HCT116 (cell line): ENCODE results near the gene GNPDA1. TPM values are rescaled to one million over a fixed set of nuclear protein-coding genes. Genes with fewer than 3 reads are reported as not detected.

Source experiments
- ATAC-seq: fragments of 200-7000 bp; cut with Tn5 transposase; 2 replicates; pipeline ENCODE4 v1.9.1; 2020; ENCODE audit warnings: mild to moderate bottlenecking, moderate library complexity
- BruUV-seq: library from RNA; stranded (reverse); fragments of 400-500 nt; replicated peaks from 2 replicates; lab custom pipeline; 2021; lab: Mats Ljungman, UMichigan
- CTCF ChIA-PET: fragments of 300-600 bp; sonication (Branson Sonifier 250); formaldehyde crosslinking; loops from one replicate; lab custom pipeline; 2021; ENCODE audit warnings: antibody characterized with exemption; lab: Charles Lee
- POLR2A ChIA-PET: fragments of 300-600, 350-600 bp; sonication (Branson Sonifier 250); formaldehyde crosslinking; loops from one replicate; lab custom pipeline; 2021; ENCODE audit warnings: antibody characterized with exemption; lab: Charles Lee
- RAD21 ChIA-PET, 2 experiments: fragments of 300-600 bp; sonication (Branson Sonifier 250); formaldehyde crosslinking; loops; one replicate each; lab custom pipeline; 2023; ENCODE audit warnings: low total read pairs in 2 of 2; ENCODE audit not compliant: uncharacterized antibody in 2 of 2, unreplicated experiment in 2 of 2, low non-redundant PET in 1 of 2; lab: Charles Lee
- DNase-seq: peaks from one replicate; pipeline ENCODE4 v3.0.0-alpha.2; 2010; ENCODE audit warnings: low read depth, low spot score
- H2AFZ ChIP-seq: fragments of 200-600 bp; shearing (Covaris generic), sonication (generic); 2 replicates; pipeline ENCODE4 v1.6.1; 2017; ENCODE audit warnings: low read depth, mixed run types, mixed read lengths, antibody characterized with exemption, low read length; ENCODE audit not compliant: poor library complexity, severe bottlenecking
- H3K27ac ChIP-seq: 2 replicates; pipeline ENCODE4 v1.5.1; 2012; ENCODE audit warnings: low read depth, low read length
- H3K27me3 ChIP-seq: fragments of 200-600 bp; sonication (generic); 2 replicates; pipeline ENCODE4 v1.6.1; 2016; ENCODE audit warnings: mixed run types, low read length, mixed read lengths; ENCODE audit not compliant: insufficient read depth
- H3K36me3 ChIP-seq, 2 experiments: fragments of 200-500 bp in 1 of 2; fragments of 200-600 bp in 1 of 2; sonication (Bioruptor generic) in 1 of 2; sonication (generic) in 1 of 2; 2 replicates each; pipeline versions ENCODE4 v1.5.1 to v1.6.1; 2014 to 2016; ENCODE audit warnings: low read length in 2 of 2, inconsistent platforms in 1 of 2, mixed read lengths in 1 of 2, mixed run types in 1 of 2; ENCODE audit not compliant: insufficient read depth in 2 of 2, control insufficient read depth in 1 of 2
- H3K4me1 ChIP-seq, 2 experiments: fragments of 200-600 bp in 1 of 2; sonication (generic) in 1 of 2; 2 replicates each; pipeline versions ENCODE4 v1.5.1 to v1.6.1; 2012 to 2017; ENCODE audit warnings: low read length in 2 of 2, inconsistent platforms in 1 of 2, mild to moderate bottlenecking in 1 of 2, mixed read lengths in 1 of 2, mixed run types in 1 of 2, moderate library complexity in 1 of 2; ENCODE audit not compliant: insufficient read depth in 2 of 2, control insufficient read depth in 1 of 2
- H3K4me2 ChIP-seq: fragments of 200-600 bp; sonication (generic); 2 replicates; pipeline ENCODE4 v1.6.1; 2017; ENCODE audit warnings: mixed run types, low read length, mixed read lengths
- H3K4me3 ChIP-seq, 2 experiments: fragments of 200-600 bp in 1 of 2; sonication (generic) in 1 of 2; replicated peaks in 1 of 2; 2 replicates each; pipeline ENCODE4 v1.5.1; 2011 to 2016; ENCODE audit warnings: low read length in 2 of 2, control low read depth in 1 of 2, low read depth in 1 of 2, mild to moderate bottlenecking in 1 of 2, mixed read lengths in 1 of 2, mixed run types in 1 of 2
- H3K79me2 ChIP-seq: fragments of 200-600 bp; sonication (generic); 2 replicates; pipeline ENCODE4 v1.6.1; 2017; ENCODE audit warnings: mild to moderate bottlenecking, mixed run types, low read length, moderate library complexity, mixed read lengths; ENCODE audit not compliant: insufficient read depth
- H3K9ac ChIP-seq: fragments of 200-600 bp; sonication (generic); 2 replicates; pipeline ENCODE4 v1.6.1; 2016; ENCODE audit warnings: low read length, mixed read lengths
- H3K9me2 ChIP-seq: fragments of 200-600 bp; sonication (generic), shearing (Covaris generic); 2 replicates; pipeline ENCODE4 v1.6.1; 2017; ENCODE audit warnings: mixed run types, mild to moderate bottlenecking, moderate library complexity; ENCODE audit not compliant: insufficient read depth
- H3K9me3 ChIP-seq, 2 experiments: fragments of 200-500 bp in 1 of 2; fragments of 200-600 bp in 1 of 2; sonication (Bioruptor generic) in 1 of 2; sonication (generic) in 1 of 2; 2 replicates each; pipeline ENCODE4 v1.6.1; 2014 to 2017; ENCODE audit warnings: low read length in 2 of 2, mixed read lengths in 2 of 2, inconsistent platforms in 1 of 2, low read depth in 1 of 2, mild to moderate bottlenecking in 1 of 2, mixed run types in 1 of 2, moderate library complexity in 1 of 2; ENCODE audit not compliant: control insufficient read depth in 1 of 2, insufficient read depth in 1 of 2
- H4K20me1 ChIP-seq: fragments of 200-600 bp; sonication (generic), shearing (Covaris generic); 2 replicates; pipeline ENCODE4 v1.6.1; 2017; ENCODE audit warnings: mixed run types, mild to moderate bottlenecking, moderate library complexity; ENCODE audit not compliant: insufficient read depth
- CEBPB ChIP-seq: IDR thresholded peaks from 2 replicates; pipeline ENCODE4 v1.6.1; 2012; ENCODE audit warnings: low read depth
- EZH2 ChIP-seq: fragments of 200-600 bp; sonication (generic); IDR thresholded peaks from 2 replicates; pipeline ENCODE4 v1.6.1; 2017; ENCODE audit warnings: antibody characterized with exemption, mixed run types
- EZH2phosphoT487 ChIP-seq: fragments of 200-600 bp; IDR thresholded peaks from 2 replicates; pipeline ENCODE4 v1.6.1; 2018; ENCODE audit warnings: antibody characterized with exemption, borderline replicate concordance
- FOSL1 ChIP-seq: IDR thresholded peaks from 2 replicates; pipeline ENCODE4 v1.6.1; 2012; ENCODE audit warnings: low read depth
- JUND ChIP-seq: IDR thresholded peaks from 2 replicates; pipeline ENCODE4 v1.6.1; 2012
- SIN3A ChIP-seq: IDR thresholded peaks from 2 replicates; pipeline ENCODE4 v1.6.1; 2012; ENCODE audit warnings: low read depth
- SP1 ChIP-seq: IDR thresholded peaks from 2 replicates; pipeline ENCODE4 v1.6.1; 2012; ENCODE audit warnings: low read depth
- SRF ChIP-seq: IDR thresholded peaks from 2 replicates; pipeline ENCODE4 v1.6.1; 2012; ENCODE audit warnings: low read depth
- YY1 ChIP-seq: IDR thresholded peaks from 2 replicates; pipeline ENCODE4 v1.6.1; 2011; ENCODE audit warnings: low read length, low read depth, moderate library complexity, mild to moderate bottlenecking; ENCODE audit not compliant: insufficient replicate concordance; ENCODE audit errors: extremely low read depth
- ZBTB33 ChIP-seq: IDR thresholded peaks from 2 replicates; pipeline ENCODE4 v1.6.1; 2011; ENCODE audit warnings: mild to moderate bottlenecking, low read length, moderate library complexity; ENCODE audit not compliant: insufficient replicate concordance; ENCODE audit errors: extremely low read depth
- ZFX ChIP-seq: fragments of 450-650 bp; IDR thresholded peaks from 2 replicates; pipeline ENCODE4 v1.6.1; 2017
- intact Hi-C: fragments of 100-400 bp; cut with micrococcal nuclease; formaldehyde crosslinking; loops from 2 replicates; pipeline ENCODE4 v1.10.0; 2022
- total RNA-seq: library from RNA; stranded (reverse); gene quantifications from one replicate; pipeline ENCODE4 v1.2.1, GENCODE V29; 2021; ENCODE audit not compliant: unreplicated experiment

GNPDA1 gene
- total RNA-seq, 1 experiment from 2014 or later: 45.6 TPM

GRCh38 chr5:142000173-142000572 lies 12.7 kb downstream of the GNPDA1 start:
- no peak overlapping the region for H3K4me3 ChIP-seq
- intact Hi-C loops: no loop called here
- H3K79me2 ChIP-seq: no peaks in the 10 kb centered on the region
- CTCF ChIA-PET: interaction anchor here (1.1 to 2.8 kb wide), 3 partner anchors 12 to 436 kb away, joined by 3 to 14 read pairs (median 9); partner anchors contain the start of gene GNPDA1
- no peak overlapping the region for H3K9ac ChIP-seq
- H4K20me1 ChIP-seq: no peaks in the 10 kb centered on the region
- DNase-seq (no peak), ATAC-seq (no peak)
- H3K36me3 ChIP-seq: peaks cover 14 to 35% of the 10 kb centered on the region in 2 experiments
- no peaks in the 10 kb centered on the region for H3K9me2 ChIP-seq
- H3K4me1 ChIP-seq: no peaks in the 10 kb centered on the region
- no peak overlapping the region for H3K4me2 ChIP-seq
- H3K27ac ChIP-seq: no peak overlapping the region
- POLR2A ChIA-PET: no interaction called here
- RAD21 ChIA-PET: no interaction called here
- H3K9me3 ChIP-seq: no peaks in the 10 kb centered on the region
- BruUV-seq: no TSS peak
- no peak overlapping the region for H2AFZ ChIP-seq
- TF ChIP-seq CEBPB: no peak
- no peak for TF ChIP-seq FOSL1
- TF ChIP-seq SRF: no peak
- no peak for TF ChIP-seq ZFX
- no peak for TF ChIP-seq ZBTB33
- no peak for TF ChIP-seq YY1
- TF ChIP-seq SIN3A: no peak
- no peak for TF ChIP-seq EZH2phosphoT487
- no peak for TF ChIP-seq SP1
- TF ChIP-seq JUND: no peak
- no peak for TF ChIP-seq EZH2
- no peaks in the 10 kb centered on the region for H3K27me3 ChIP-seq
